ENCODE measurements around the gene SLC2A11.
"Not testable (repeated sequence)": the region's sequence is repeated elsewhere in the genome, so short reads cannot be mapped to it uniquely, and the experiment has no call there.

The SLC2A11 gene

GRCh38 chr22:23893121-23893944 lies 35.7 kb downstream of the SLC2A11 start:
- DNase-seq: no peak

GRCh38 chr22:23893945-23894709 lies 36.5 kb downstream of the SLC2A11 start, which contains the start of gene MIF:
MIF (plus strand) TSS chr22:23894383; CDS start chr22:23894475, 92 bp downstream.
- peaks cover 19 to 28% of the 10 kb centered on the region in 2 donors for H3K4me1 Mint-ChIP-seq (ENCODE audit: low read depth in 2 of 2)
- no peaks in the 10 kb centered on the region for H3K9me3 Mint-ChIP-seq
- DNase-seq (peak; percentile 95 to 99 (median 98)), ATAC-seq (replicated peaks) (peak; percentile 86)
- H3K4me3 Mint-ChIP-seq: peak within 1 kb of the TSS; percentile 94 to 97
- no peaks in the 10 kb centered on the region for H3K27me3 Mint-ChIP-seq
- peaks cover 35% of the 10 kb centered on the region for H3K36me3 Mint-ChIP-seq (ENCODE audit: insufficient read depth)
- peak within 1 kb of the TSS; percentile 95 to 96 for H3K27ac Mint-ChIP-seq

More at GRCh38 chr22:23893121-23893944, 35.7 kb downstream of the SLC2A11 start:
- no peaks in the 10 kb centered on the region for H3K27me3 Mint-ChIP-seq
- peak overlapping the region; percentile 95 to 96 for H3K27ac Mint-ChIP-seq
- H3K4me3 Mint-ChIP-seq: peak overlapping the region; percentile 94 to 97
- no peaks in the 10 kb centered on the region for H3K9me3 Mint-ChIP-seq
- no peak for ATAC-seq (replicated peaks)
- peaks cover 35% of the 10 kb centered on the region for H3K36me3 Mint-ChIP-seq (ENCODE audit: insufficient read depth)
- peaks cover 19 to 28% of the 10 kb centered on the region in 2 donors for H3K4me1 Mint-ChIP-seq (ENCODE audit: low read depth in 2 of 2)

- Mint-ChIP-seq H3K9me3 (no peaks in the 10 kb centered on the region), H3K27me3 (no peaks in the 10 kb centered on the region), H3K27ac (peak overlapping the region; percentile 95 to 96), H3K4me1 (ENCODE audit: low read depth in 2 of 2) (peaks cover 19 to 28% of the 10 kb centered on the region in 2 donors), H3K36me3 (ENCODE audit: insufficient read depth) (peaks cover 38% of the 10 kb centered on the region), H3K4me3 (peak overlapping the region; percentile 94 to 97)
- DNase-seq (peak; percentile 41 to 48 (median 44)), ATAC-seq (replicated peaks) (peak; percentile 38)
These were observed 37.3 kb downstream of the SLC2A11 start for GRCh38 chr22:23894710-23895598.

GRCh38 chr22:23895599-23896144 lies 38.0 kb downstream of the SLC2A11 start:
- ATAC-seq (replicated peaks) (no peak), DNase-seq (no peak)
- H3K9me3 Mint-ChIP-seq: no peaks in the 10 kb centered on the region
- H3K27me3 Mint-ChIP-seq: no peaks in the 10 kb centered on the region
- H3K36me3 Mint-ChIP-seq (ENCODE audit: insufficient read depth): peaks cover 38% of the 10 kb centered on the region
- peak overlapping the region; percentile 94 to 97 for H3K4me3 Mint-ChIP-seq
- H3K27ac Mint-ChIP-seq: peak overlapping the region; percentile 95 to 96
- H3K4me1 Mint-ChIP-seq (ENCODE audit: low read depth in 2 of 2): peaks cover 19 to 28% of the 10 kb centered on the region in 2 donors

DNA sequence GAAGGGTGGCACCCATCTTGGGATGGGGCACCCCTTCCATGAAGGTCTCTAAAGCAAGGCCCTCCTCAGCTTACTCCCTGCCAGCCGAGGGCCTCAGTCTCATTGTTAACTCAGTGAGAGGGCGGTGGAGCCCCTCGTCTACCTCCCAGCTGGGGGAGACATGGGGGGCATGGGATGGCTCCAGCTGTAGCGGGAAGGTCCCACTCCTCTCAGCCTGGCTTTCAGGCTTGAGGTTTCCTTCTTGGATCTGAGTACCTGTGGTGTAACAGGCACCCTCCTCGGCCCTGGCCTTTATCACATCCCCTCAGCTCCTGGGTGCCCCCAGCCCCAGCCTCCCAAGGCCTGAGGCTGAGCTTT lies 38.5 kb downstream of the SLC2A11 start:
- Mint-ChIP-seq H3K36me3 (ENCODE audit: insufficient read depth) (peaks cover 38% of the 10 kb centered on the region), H3K9me3 (no peaks in the 10 kb centered on the region), H3K4me3 (peak overlapping the region; percentile 94 to 97), H3K4me1 (ENCODE audit: low read depth in 2 of 2) (peaks cover 19 to 28% of the 10 kb centered on the region in 2 donors), H3K27me3 (no peaks in the 10 kb centered on the region), H3K27ac (peak overlapping the region; percentile 95 to 96)
- no peak for DNase-seq
- no peak for ATAC-seq (replicated peaks)

DNA sequence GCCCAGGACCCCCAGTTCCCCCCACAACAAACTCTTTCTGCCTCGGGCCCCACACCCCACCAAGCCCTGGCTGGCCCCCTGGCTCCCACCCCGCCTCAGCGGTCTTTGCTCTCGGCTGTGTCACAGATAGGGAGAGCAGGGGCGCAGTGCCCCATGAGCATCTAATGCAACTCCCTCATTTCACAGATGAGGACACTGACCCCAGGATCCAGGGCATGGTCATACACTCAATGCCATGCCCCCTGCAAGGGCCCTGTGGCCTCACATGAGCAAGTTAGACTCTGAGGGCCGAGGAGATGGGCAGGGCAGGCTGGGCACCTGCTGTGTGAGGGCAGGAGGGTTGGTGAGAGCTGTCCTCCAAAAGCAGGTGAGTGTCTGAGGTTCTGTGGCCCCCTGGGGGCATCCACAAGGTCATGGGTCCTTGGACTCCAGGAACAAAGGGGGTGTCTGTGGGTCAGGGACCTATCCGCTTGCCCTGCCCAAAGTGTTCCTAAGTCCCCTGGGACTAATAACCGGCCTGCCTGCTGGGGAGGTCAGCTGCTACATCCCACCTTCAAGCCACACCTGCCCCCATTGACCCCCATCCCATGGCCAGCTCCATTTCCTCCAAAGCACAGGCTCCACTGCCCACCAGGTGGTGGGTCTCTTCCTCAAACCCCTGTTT lies 39.0 kb downstream of the SLC2A11 start:
- ATAC-seq (replicated peaks) (no peak), DNase-seq (no peak)
- H3K27ac Mint-ChIP-seq: no peak overlapping the region
- peaks cover 38% of the 10 kb centered on the region for H3K36me3 Mint-ChIP-seq (ENCODE audit: insufficient read depth)
- H3K4me3 Mint-ChIP-seq: peak overlapping the region in 1 of 2 donors; percentile 36
- H3K27me3 Mint-ChIP-seq: no peaks in the 10 kb centered on the region
- H3K4me1 Mint-ChIP-seq (ENCODE audit: low read depth in 2 of 2): peaks cover 19 to 28% of the 10 kb centered on the region in 2 donors
- no peaks in the 10 kb centered on the region for H3K9me3 Mint-ChIP-seq

- Mint-ChIP-seq H3K27me3 (no peaks in the 10 kb centered on the region), H3K27ac (no peak overlapping the region), H3K36me3 (ENCODE audit: insufficient read depth) (peaks cover 35% of the 10 kb centered on the region), H3K4me3 (peak overlapping the region in 1 of 2 donors; percentile 36), H3K9me3 (no peaks in the 10 kb centered on the region), H3K4me1 (ENCODE audit: low read depth in 2 of 2) (peaks cover 19 to 28% of the 10 kb centered on the region in 2 donors)
- DNase-seq (no peak), ATAC-seq (replicated peaks) (no peak)
These were observed 39.6 kb downstream of the SLC2A11 start for GRCh38 chr22:23897320-23897719.

GRCh38 chr22:23898006-23898974 lies 40.6 kb downstream of the SLC2A11 start:
- H3K4me3 Mint-ChIP-seq: no peak overlapping the region
- DNase-seq (no peak), ATAC-seq (replicated peaks) (no peak)
- no peaks in the 10 kb centered on the region for H3K9me3 Mint-ChIP-seq
- peaks cover 18 to 22% of the 10 kb centered on the region in 2 donors for H3K4me1 Mint-ChIP-seq (ENCODE audit: low read depth in 2 of 2)
- H3K27me3 Mint-ChIP-seq: no peaks in the 10 kb centered on the region
- peaks cover 32% of the 10 kb centered on the region for H3K36me3 Mint-ChIP-seq (ENCODE audit: insufficient read depth)
- H3K27ac Mint-ChIP-seq: no peak overlapping the region

- Mint-ChIP-seq H3K36me3 (ENCODE audit: insufficient read depth) (peaks cover 27% of the 10 kb centered on the region), H3K27ac (no peak overlapping the region), H3K27me3 (peaks cover 0 to 7% of the 10 kb centered on the region in 2 donors), H3K4me3 (no peak overlapping the region), H3K4me1 (ENCODE audit: low read depth in 2 of 2) (peaks cover 10 to 14% of the 10 kb centered on the region in 2 donors), H3K9me3 (no peaks in the 10 kb centered on the region)
- ATAC-seq (replicated peaks) (no peak), DNase-seq (no peak)
These were observed 41.5 kb downstream of the SLC2A11 start for GRCh38 chr22:23899042-23899745.

GRCh38 chr22:23900227-23900626 lies 42.6 kb downstream of the SLC2A11 start:
- H3K27ac Mint-ChIP-seq; H3K9me3 Mint-ChIP-seq; DNase-seq; ATAC-seq (replicated peaks); H3K4me3 Mint-ChIP-seq: not testable (repeated sequence)
- Mint-ChIP-seq H3K36me3 (ENCODE audit: insufficient read depth) (peaks cover 21% of the 10 kb centered on the region), H3K4me1 (ENCODE audit: low read depth in 2 of 2) (peaks cover 8 to 11% of the 10 kb centered on the region in 2 donors), H3K27me3 (peaks cover 0 to 16% of the 10 kb centered on the region in 2 donors)

GRCh38 chr22:23901600-23901999 lies 43.9 kb downstream of the SLC2A11 start:
- H3K4me1 Mint-ChIP-seq (ENCODE audit: low read depth in 2 of 2): peaks cover under 1 to 8% of the 10 kb centered on the region in 2 donors
- peaks cover 11% of the 10 kb centered on the region for H3K36me3 Mint-ChIP-seq (ENCODE audit: insufficient read depth)
- H3K9me3 Mint-ChIP-seq: no peaks in the 10 kb centered on the region
- no peak for ATAC-seq (replicated peaks)
- H3K27ac Mint-ChIP-seq: no peak overlapping the region
- H3K4me3 Mint-ChIP-seq: no peak overlapping the region
- DNase-seq: no peak
- peaks cover 0 to 30% of the 10 kb centered on the region in 2 donors for H3K27me3 Mint-ChIP-seq

Data from effector memory CD8-positive, alpha-beta T cell (primary cell).